K562 (cell line): ENCODE data around the gene HSPA14. TPM values are rescaled to one million over a fixed set of nuclear protein-coding genes. Genes with fewer than 3 reads are reported as not detected.
A peak's percentile ranks its signal among the peaks of the same experiment; 100 is the strongest.

Experiments
- ATAC-seq: fragments of 200-7000 bp; cut with Tn5 transposase; 3 replicates; pipeline ENCODE4 v1.9.1; 2020; ENCODE audit warnings: moderate library complexity
- BruUV-seq: library from RNA; stranded (reverse); fragments of 400-500 nt; replicated peaks from 2 replicates; lab custom pipeline; 2021; lab: Mats Ljungman, UMichigan
- CTCF ChIA-PET: fragments of 300-600 bp; formaldehyde crosslinking; extraction: SDS; loops from one replicate; lab custom pipeline; 2021; ENCODE audit warnings: low intra/inter-chr PET ratio; lab: Yijun Ruan, JAX
- POLR2A ChIA-PET: fragments of 300-600, 350-650 bp; sonication (Branson Sonifier 250); formaldehyde crosslinking; extraction: SDS; loops from one replicate; lab custom pipeline; 2021; ENCODE audit warnings: antibody characterized with exemption, inconsistent platforms; lab: Yijun Ruan, JAX
- DNase-seq, 4 experiments: peaks; one replicate each; pipeline versions ENCODE4 v3.0.0 to v3.0.0-alpha.2; 2011 to 2018; ENCODE audit warnings: low spot score in 3 of 4, mixed read lengths in 3 of 4; ENCODE audit errors: extremely low read depth in 1 of 4
- FAIRE-seq: peaks from 2 replicates; lab custom pipeline; 2011; peaks lifted over from hg19 to GRCh38; lab: Jason Lieb, UNC
- H2AFZ ChIP-seq: 2 replicates; pipeline ENCODE4 v1.6.0; 2011; ENCODE audit warnings: low read depth, low read length, control low read depth, inconsistent platforms
- H3K27ac ChIP-seq: fragments of 200-600 bp; 3 replicates; pipeline ENCODE4 v1.8.0; 2011; ENCODE audit warnings: low read depth, mild to moderate bottlenecking, control low read depth, inconsistent platforms, low read length, moderate library complexity, mixed read lengths; ENCODE audit errors: extremely low read depth
- H3K27me3 ChIP-seq, 2 experiments: fragments of 300-600 bp in 1 of 2; 2 replicates in 1 of 2; 3 replicates in 1 of 2; pipeline versions ENCODE4 v1.6.0 to v1.8.0; 2011; ENCODE audit warnings: inconsistent platforms in 2 of 2, low read length in 2 of 2, mild to moderate bottlenecking in 1 of 2, mixed read lengths in 1 of 2, moderate library complexity in 1 of 2; ENCODE audit not compliant: control insufficient read depth in 2 of 2, insufficient read depth in 2 of 2
- H3K36me3 ChIP-seq: fragments of 300-600 bp; 3 replicates; pipeline ENCODE4 v1.8.0; 2011; ENCODE audit warnings: mild to moderate bottlenecking, low read length, inconsistent platforms; ENCODE audit not compliant: control insufficient read depth, insufficient read depth
- H3K4me1 ChIP-seq, 2 experiments: fragments of 200-600 bp in 1 of 2; replicated peaks in 1 of 2; 2 replicates in 1 of 2; 3 replicates in 1 of 2; pipeline versions ENCODE4 v1.5.1 to v1.8.0; 2011; ENCODE audit warnings: inconsistent platforms in 2 of 2, low read length in 2 of 2, mild to moderate bottlenecking in 1 of 2, mixed read lengths in 1 of 2, moderate library complexity in 1 of 2; ENCODE audit not compliant: control insufficient read depth in 2 of 2, insufficient read depth in 2 of 2
- H3K4me2 ChIP-seq: 2 replicates; pipeline ENCODE4 v1.6.1; 2011; ENCODE audit warnings: low read length, control low read depth, inconsistent platforms, mixed read lengths; ENCODE audit not compliant: insufficient read depth
- H3K4me3 ChIP-seq: fragments of 200-600 bp; sonication (generic), shearing (Covaris generic); 2 replicates; pipeline ENCODE4 v1.5.1; 2016; ENCODE audit warnings: control low read depth, inconsistent platforms
- H3K79me2 ChIP-seq: fragments of 200-600 bp; 3 replicates; pipeline ENCODE4 v1.8.0; 2011; ENCODE audit warnings: low read length, inconsistent platforms; ENCODE audit not compliant: control insufficient read depth, insufficient read depth
- H3K9ac ChIP-seq, 2 experiments: 2 replicates each; pipeline versions ENCODE4 v1.6.0 to v1.6.1; 2011; ENCODE audit warnings: low read depth in 2 of 2, low read length in 2 of 2, control low read depth in 1 of 2, inconsistent platforms in 1 of 2, mild to moderate bottlenecking in 1 of 2, mixed read lengths in 1 of 2; ENCODE audit not compliant: insufficient read depth in 1 of 2
- H3K9me1 ChIP-seq: one replicate; pipeline ENCODE4 v1.6.0; 2011; ENCODE audit warnings: inconsistent platforms, mild to moderate bottlenecking, low read length, moderate library complexity; ENCODE audit not compliant: control insufficient read depth, insufficient read depth
- H3K9me3 ChIP-seq: replicated peaks from 2 replicates; pipeline ENCODE4 v1.5.1; 2011; ENCODE audit warnings: low read depth, low read length, inconsistent platforms; ENCODE audit not compliant: control insufficient read depth, insufficient read depth
- H4K20me1 ChIP-seq: replicated peaks from 2 replicates; pipeline ENCODE4 v1.6.1; 2011; ENCODE audit warnings: low read length, inconsistent platforms, mixed read lengths; ENCODE audit not compliant: control insufficient read depth, insufficient read depth
- AFF4 ChIP-seq: sonication (generic); formaldehyde crosslinking; IDR thresholded peaks from 2 replicates; pipeline ENCODE4 v1.8.0; 2023; ENCODE audit warnings: mild to moderate bottlenecking, missing genetic modification reagents
- HMG20A ChIP-seq: fragments of 450-650 bp; formaldehyde crosslinking; conservative IDR thresholded peaks from 2 replicates; pipeline ENCODE4 v1.4.0; 2020; ENCODE audit warnings: mild to moderate bottlenecking, mixed read lengths
- NFXL1 ChIP-seq: fragments of 450-650 bp; formaldehyde crosslinking; IDR thresholded peaks from 2 replicates; pipeline ENCODE4 v1.4.0; 2021; ENCODE audit warnings: mild to moderate bottlenecking
- RAD51 ChIP-seq: fragments of 450-650 bp; IDR thresholded peaks from 2 replicates; pipeline ENCODE4 v1.7.1; 2016; ENCODE audit warnings: low read depth, mild to moderate bottlenecking, borderline replicate concordance
- USF1 ChIP-seq: sonication (generic); formaldehyde crosslinking; IDR thresholded peaks from 2 replicates; pipeline ENCODE4 v1.9.0; 2022; ENCODE audit warnings: mild to moderate bottlenecking, missing genetic modification reagents
- ZNF121 ChIP-seq: sonication (generic); formaldehyde crosslinking; conservative IDR thresholded peaks from 2 replicates; pipeline ENCODE4 v1.8.0; 2022; ENCODE audit warnings: missing genetic modification reagents
- ZNF253 ChIP-seq: fragments of 250-450 bp; sonication (Bioruptor Pico); conservative IDR thresholded peaks from 2 replicates; pipeline ENCODE4 v1.6.1; 2021; ENCODE audit warnings: mild to moderate bottlenecking
- ZNF384 ChIP-seq: IDR thresholded peaks from 2 replicates; pipeline ENCODE4 v1.6.1; 2012; ENCODE audit warnings: low read depth, low read length, improper control_type of control experiment
- WGBS: fragments of 100-300 bp; shearing (Covaris generic); methylation state at CpG from one replicate; pipeline ENCODE4 v1.1.6; 2016; ENCODE audit warnings: low coverage, mixed read lengths; ENCODE audit not compliant: insufficient coverage; ENCODE audit errors: missing lambda C conversion rate; 5-methylcytosine and 5-hydroxymethylcytosine counted together
- in situ Hi-C: fragments of 300-500 bp; cut with MboI; formaldehyde crosslinking; loops from 4 replicates; pipeline ENCODE4 v1.15.0; 2018; ENCODE audit warnings: inconsistent platforms, mixed read lengths
- intact Hi-C: fragments of 100-400 bp; cut with micrococcal nuclease; formaldehyde crosslinking; loops from 2 replicates; pipeline ENCODE4 v1.14.2; 2022
- polyA plus RNA-seq, 8 experiments: library from polyadenylated mRNA; depleted of rRNA in 4 of 8; stranded (reverse) in 5 of 8; unstranded in 3 of 8; fragments of >200 nt; fragmentation: Nextera tagmentation in 2 of 8; fragmentation: Illumina TruSeq in 1 of 8; extraction: Ambion mirVana in 2 of 8; extraction: Trizol in 1 of 8; gene quantifications; 2 replicates each; pipeline versions ENCODE4 v1.2.1 to v1.2.3, GENCODE V29; 2011 to 2014; ENCODE audit warnings: inconsistent platforms in 1 of 8, missing spikeins in 1 of 8
- total RNA-seq, 7 experiments: library from RNA; depleted of rRNA in 6 of 7; stranded (reverse); fragments of >200 nt in 6 of 7; fragmentation: Illumina TruSeq in 2 of 7; extraction: Trizol in 2 of 7; gene quantifications; 2 replicates each; pipeline versions ENCODE4 v1.2.1 to v1.2.3, GENCODE V29; 2011 to 2021; ENCODE audit warnings: low replicate concordance in 1 of 7
- TF ChIP-seq, protein P1 (sequence below): IDR thresholded peaks from 2 replicates; pipeline ENCODE4 v1.6.1; 2014; ENCODE audit warnings: antibody characterized with exemption

HSPA14 gene
- total and polyA plus RNA-seq, 9 of the 15 experiments (the other 6 are each of a cell fraction or from before 2014, with no cell fraction given), result 41.9 to 75.0 (median 63.2) TPM

DNA sequence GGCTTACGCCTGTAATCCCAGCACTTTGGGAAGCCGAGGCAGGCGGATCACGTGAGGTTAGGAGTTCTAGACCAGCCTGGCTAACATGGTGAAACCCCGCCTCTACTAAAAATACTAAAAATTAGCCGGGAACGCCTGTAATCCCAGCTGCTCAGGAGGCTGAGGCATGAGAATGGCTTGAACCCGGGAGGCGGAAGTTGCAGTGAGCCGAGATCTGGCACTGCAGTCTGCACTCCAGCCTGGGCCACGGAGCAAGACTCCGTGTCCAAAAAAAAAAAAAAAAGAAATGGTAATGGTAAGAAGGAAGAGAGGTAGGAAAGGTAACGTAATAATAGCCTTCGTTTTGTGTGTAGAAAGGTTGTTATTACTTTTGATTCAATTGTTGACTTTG lies 1.2 kb downstream of the HSPA14 start:
- WGBS, result 0% methylated on average over 11 of the region's 14 CpGs
- Histone ChIP-seq H3K9me1 (no peaks in the 10 kb centered on the region), H3K36me3 (peaks cover 50% of the 10 kb centered on the region), H2AFZ (peak overlapping the region; percentile 97), H3K9me3 (no peaks in the 10 kb centered on the region), H3K27ac (peak overlapping the region; percentile 96), H4K20me1 (peaks cover 7% of the 10 kb centered on the region; the same call in 1 of the 2 replicates), H3K9ac (peak overlapping the region; percentile 98 to 99), H3K4me3 (peak overlapping the region; percentile 99), H3K79me2 (peaks cover 68% of the 10 kb centered on the region), H3K4me1 (peaks cover 3 to 18% of the 10 kb centered on the region in 2 experiments; a peak in 3 of 5 replicates), H3K4me2 (peak overlapping the region; percentile 96), H3K27me3 (no peaks in the 10 kb centered on the region)
- ChIA-PET CTCF (interaction anchor here (0.6 kb wide), 1 partner anchor 39 kb away, joined by 3 read pairs; no protein-coding TSS in a partner anchor), POLR2A (interaction anchor here (0.8 to 2.7 kb wide), 4 partner anchors 9 to 114 kb away, joined by 3 to 20 read pairs (median 3); no protein-coding TSS in a partner anchor)
- DNase-seq (peak in 1 of 4 experiments; percentile 31), FAIRE-seq (no peak), ATAC-seq (0 out of 3 replicates have a peak, but pooled peaks have one; percentile 11)
- in situ Hi-C loops (no loop called here), intact Hi-C loops (loop anchor here (5.0 kb wide), 2 partner anchors 38 to 113 kb away; partner anchors contain the start of genes DCLRE1C and SUV39H2)
- no TSS peak for BruUV-seq
- TF ChIP-seq HMG20A (CRISPR knock-in tag) (no peak), AFF4 (CRISPR knock-in tag) (no peak), USF1 (CRISPR knock-in tag) (peak; percentile 12; the same call in 1 of the 2 replicates), ZNF121 (CRISPR knock-in tag) (peak; percentile 98), ZNF253 (no peak), ZNF384 (0 out of 2 replicates have a peak, but pooled peaks have one; percentile 30), NFXL1 (CRISPR knock-in tag) (no peak), RAD51 (peak; percentile 15; the same call in 1 of the 2 replicates)
- TF ChIP-seq, protein P1, sequence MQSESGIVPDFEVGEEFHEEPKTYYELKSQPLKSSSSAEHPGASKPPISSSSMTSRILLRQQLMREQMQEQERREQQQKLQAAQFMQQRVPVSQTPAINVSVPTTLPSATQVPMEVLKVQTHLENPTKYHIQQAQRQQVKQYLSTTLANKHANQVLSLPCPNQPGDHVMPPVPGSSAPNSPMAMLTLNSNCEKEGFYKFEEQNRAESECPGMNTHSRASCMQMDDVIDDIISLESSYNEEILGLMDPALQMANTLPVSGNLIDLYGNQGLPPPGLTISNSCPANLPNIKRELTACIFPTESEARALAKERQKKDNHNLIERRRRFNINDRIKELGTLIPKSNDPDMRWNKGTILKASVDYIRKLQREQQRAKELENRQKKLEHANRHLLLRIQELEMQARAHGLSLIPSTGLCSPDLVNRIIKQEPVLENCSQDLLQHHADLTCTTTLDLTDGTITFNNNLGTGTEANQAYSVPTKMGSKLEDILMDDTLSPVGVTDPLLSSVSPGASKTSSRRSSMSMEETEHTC, result no peak
